Measurements from ENCODE around the gene HSD17B10.
"Not testable (repeated sequence)": the region's sequence is repeated elsewhere in the genome, so short reads cannot be mapped to it uniquely, and the experiment has no call there.

The HSD17B10 gene

GRCh38 chrX:53437206-53437605, 3.0 kb upstream of the HSD17B10 start:
- DNase-seq (ENCODE audit: low spot score): no peak

- DNase-seq (ENCODE audit: low spot score): peak; percentile 51
These were observed 1.8 kb upstream of the HSD17B10 start for GRCh38 chrX:53435997-53436396.

GRCh38 chrX:53430231-53430630, 3.9 kb downstream of the HSD17B10 start:
- no peak for DNase-seq (ENCODE audit: low spot score)

GRCh38 chrX:53429755-53430154, 4.4 kb downstream of the HSD17B10 start:
- DNase-seq (ENCODE audit: low spot score): no peak

- DNase-seq (ENCODE audit: low spot score): peak; percentile 41
These were observed 11.3 kb downstream of the HSD17B10 start, which contains the start of gene RIBC1 for GRCh38 chrX:53422861-53423306. Gene RIBC1 (plus strand): TSS chrX:53422873. CDS start chrX:53426277, 3,404 bp downstream.

GRCh38 chrX:53422086-53422860, 11.9 kb downstream of the HSD17B10 start, which contains the start of gene SMC1A:
Gene SMC1A (minus strand): TSS chrX:53422654. CDS start chrX:53422600, 54 bp downstream.
- DNase-seq (ENCODE audit: low spot score): peak; percentile 91

- DNase-seq (ENCODE audit: low spot score): no peak
These were observed 12.4 kb downstream of the HSD17B10 start for GRCh38 chrX:53421772-53422085.

GRCh38 chrX:53421125-53421524, 13.0 kb downstream of the HSD17B10 start:
- DNase-seq (ENCODE audit: low spot score): no peak

- not testable (repeated sequence) for DNase-seq (ENCODE audit: low spot score)
These were observed 13.8 kb downstream of the HSD17B10 start for GRCh38 chrX:53420351-53420750.

GRCh38 chrX:53412446-53412845, 21.7 kb downstream of the HSD17B10 start:
- no peak for DNase-seq (ENCODE audit: low spot score)

GRCh38 chrX:53403535-53403934, 30.6 kb downstream of the HSD17B10 start:
- DNase-seq (ENCODE audit: low spot score): no peak

GRCh38 chrX:53398216-53398615, 36.0 kb downstream of the HSD17B10 start:
- no peak for DNase-seq (ENCODE audit: low spot score)

- no peak for DNase-seq (ENCODE audit: low spot score)
These were observed 38.4 kb downstream of the HSD17B10 start for GRCh38 chrX:53395605-53396298.

GRCh38 chrX:53383376-53384076, 50.6 kb downstream of the HSD17B10 start:
- DNase-seq (ENCODE audit: low spot score): no peak
